ENCODE results near the gene CCDC97. TPM values are rescaled to one million over a fixed set of nuclear protein-coding genes. Genes with fewer than 3 reads are reported as not detected.

CCDC97 gene
- total RNA-seq, 4 donors from 2014 or later = 11.6 to 21.2 (median 14.8) TPM

GRCh38 chr19:41328842-41329225, 18.9 kb downstream of the CCDC97 start:
- Histone ChIP-seq H3K4me3 (no peak overlapping the region), H3K36me3 (peaks cover 9 to 51% (median 36%) of the 10 kb centered on the region in 4 donors), H3K27ac (replicated peaks in 1 of 4) (peak overlapping the region; percentile 47 to 84 (median 59)), H3K27me3 (no peaks in the 10 kb centered on the region), H3K4me1 (peaks cover 47 to 58% (median 51%) of the 10 kb centered on the region in 4 donors), H3K9me3 (no peaks in the 10 kb centered on the region)
- intact Hi-C loops (cut with DNase I) = no loop called here
- TF ChIP-seq POLR2A (IDR thresholded peaks at IDR 0.05; ENCODE audit: low read depth) (no peak), POLR2AphosphoS5 (IDR thresholded peaks at IDR 0.05) (peak in 1 of 2 donors; percentile 16)
- no peak for DNase-seq (ENCODE audit: extremely low spot score)
- 43% methylated on average over 1 of the region's 1 CpG for WGBS

GRCh38 chr19:41330481-41330880, 20.5 kb downstream of the CCDC97 start:
- Histone ChIP-seq H3K36me3 (peaks cover 9 to 60% (median 41%) of the 10 kb centered on the region in 4 donors), H3K27ac (replicated peaks in 1 of 4) (no peak overlapping the region), H3K27me3 (no peaks in the 10 kb centered on the region), H3K4me3 (no peak overlapping the region), H3K9me3 (no peaks in the 10 kb centered on the region), H3K4me1 (peaks cover 36 to 41% (median 37%) of the 10 kb centered on the region in 4 donors)
- no peak for DNase-seq (ENCODE audit: extremely low spot score)
- TF ChIP-seq POLR2A (IDR thresholded peaks at IDR 0.05; ENCODE audit: low read depth) (no peak), EP300 (IDR thresholded peaks at IDR 0.05) (no peak)
- intact Hi-C loops (cut with DNase I) = no loop called here
- 81% methylated on average over 4 of the region's 4 CpGs for WGBS

GRCh38 chr19:41330946-41331678, 21.1 kb downstream of the CCDC97 start:
- DNase-seq (ENCODE audit: extremely low spot score) = no peak

GRCh38 chr19:41332000-41332399, 22.0 kb downstream of the CCDC97 start:
- 91% methylated on average over 15 of the region's 16 CpGs for WGBS
- H3K36me3 ChIP-seq = peaks cover 9 to 72% (median 43%) of the 10 kb centered on the region in 4 donors
- no peaks in the 10 kb centered on the region for H3K27me3 ChIP-seq

More at GRCh38 chr19:41330946-41331678, 21.1 kb downstream of the CCDC97 start:
- H3K4me1 ChIP-seq = peaks cover 30 to 35% (median 31%) of the 10 kb centered on the region in 4 donors
- no peaks in the 10 kb centered on the region for H3K9me3 ChIP-seq
- 80% methylated on average over 32 of the region's 47 CpGs for WGBS
- no peak for TF ChIP-seq POLR2A (IDR thresholded peaks at IDR 0.05; ENCODE audit: low read depth)
- intact Hi-C loops (cut with DNase I) = no loop called here
- no peak overlapping the region for H3K27ac ChIP-seq (replicated peaks in 1 of 4)
- no peaks in the 10 kb centered on the region for H3K27me3 ChIP-seq
- no peak overlapping the region for H3K4me3 ChIP-seq
- H3K36me3 ChIP-seq = peaks cover 9 to 67% (median 42%) of the 10 kb centered on the region in 4 donors

GRCh38 chr19:41332468-41332867, 22.5 kb downstream of the CCDC97 start:
- Histone ChIP-seq H3K4me1 (peaks cover 17 to 21% (median 18%) of the 10 kb centered on the region in 4 donors), H3K9me3 (no peaks in the 10 kb centered on the region), H3K4me3 (no peak overlapping the region), H3K36me3 (peaks cover 9 to 72% (median 48%) of the 10 kb centered on the region in 4 donors), H3K27me3 (no peaks in the 10 kb centered on the region), H3K27ac (replicated peaks in 1 of 4) (no peak overlapping the region)
- TF ChIP-seq EP300 (IDR thresholded peaks at IDR 0.05) (no peak), CTCF (IDR thresholded peaks at IDR 0.05) (no peak), POLR2A (IDR thresholded peaks at IDR 0.05; ENCODE audit: low read depth) (no peak), POLR2AphosphoS5 (IDR thresholded peaks at IDR 0.05) (no peak)
- WGBS = 92% methylated on average over 5 of the region's 5 CpGs
- DNase-seq (ENCODE audit: extremely low spot score) = no peak
- intact Hi-C loops (cut with DNase I) = no loop called here

More at GRCh38 chr19:41332000-41332399, 22.0 kb downstream of the CCDC97 start:
- Histone ChIP-seq H3K4me3 (no peak overlapping the region), H3K4me1 (peaks cover 21 to 26% (median 23%) of the 10 kb centered on the region in 4 donors), H3K9me3 (no peaks in the 10 kb centered on the region), H3K27ac (replicated peaks in 1 of 4) (no peak overlapping the region)
- no peak for DNase-seq (ENCODE audit: extremely low spot score)
- no peak for TF ChIP-seq POLR2AphosphoS5 (IDR thresholded peaks at IDR 0.05)
- TF ChIP-seq CTCF (IDR thresholded peaks at IDR 0.05) = no peak
- no peak for TF ChIP-seq EP300 (IDR thresholded peaks at IDR 0.05)
- no peak for TF ChIP-seq POLR2A (IDR thresholded peaks at IDR 0.05; ENCODE audit: low read depth)
- intact Hi-C loops (cut with DNase I) = no loop called here

- Histone ChIP-seq H3K4me3 (no peak overlapping the region), H3K4me1 (peaks cover 0 to 8% (median 2%) of the 10 kb centered on the region in 4 donors), H3K36me3 (peaks cover 6 to 74% (median 47%) of the 10 kb centered on the region in 4 donors), H3K27me3 (no peaks in the 10 kb centered on the region), H3K9me3 (no peaks in the 10 kb centered on the region), H3K27ac (replicated peaks in 1 of 4) (peak overlapping the region in 2 of 4 donors; percentile 28 to 58)
- DNase-seq (ENCODE audit: extremely low spot score) = no peak
- TF ChIP-seq CTCF (IDR thresholded peaks at IDR 0.05) = no peak
- no peak for TF ChIP-seq EP300 (IDR thresholded peaks at IDR 0.05)
- TF ChIP-seq POLR2A (IDR thresholded peaks at IDR 0.05; ENCODE audit: low read depth) = no peak
- no peak for TF ChIP-seq POLR2AphosphoS5 (IDR thresholded peaks at IDR 0.05)
- intact Hi-C loops (cut with DNase I) = no loop called here
- 70% methylated on average over 5 of the region's 5 CpGs for WGBS
Observed at GRCh38 chr19:41334793-41335192, 24.8 kb downstream of the CCDC97 start.

Measured in esophagus muscularis mucosa (tissue), 4 donors.